Suppressor macrophage (primary cell): ENCODE data around the gene TBC1D2B.

ENCODE experiments used
- DNase-seq, 4 experiments: peaks; one replicate each; pipeline ENCODE4 v3.0.0-alpha.2; 2020 to 2022
- total RNA-seq, 17 experiments: gene quantifications; one replicate each; lab custom pipeline; 2026; ENCODE audit warnings: mixed read lengths in 6 of 17, inconsistent platforms in 3 of 17; lab: John Stamatoyannopoulos, UW

The TBC1D2B gene
- 36.8 to 111 (median 78.9) reads per million in 17 experiments for total RNA-seq

DNA sequence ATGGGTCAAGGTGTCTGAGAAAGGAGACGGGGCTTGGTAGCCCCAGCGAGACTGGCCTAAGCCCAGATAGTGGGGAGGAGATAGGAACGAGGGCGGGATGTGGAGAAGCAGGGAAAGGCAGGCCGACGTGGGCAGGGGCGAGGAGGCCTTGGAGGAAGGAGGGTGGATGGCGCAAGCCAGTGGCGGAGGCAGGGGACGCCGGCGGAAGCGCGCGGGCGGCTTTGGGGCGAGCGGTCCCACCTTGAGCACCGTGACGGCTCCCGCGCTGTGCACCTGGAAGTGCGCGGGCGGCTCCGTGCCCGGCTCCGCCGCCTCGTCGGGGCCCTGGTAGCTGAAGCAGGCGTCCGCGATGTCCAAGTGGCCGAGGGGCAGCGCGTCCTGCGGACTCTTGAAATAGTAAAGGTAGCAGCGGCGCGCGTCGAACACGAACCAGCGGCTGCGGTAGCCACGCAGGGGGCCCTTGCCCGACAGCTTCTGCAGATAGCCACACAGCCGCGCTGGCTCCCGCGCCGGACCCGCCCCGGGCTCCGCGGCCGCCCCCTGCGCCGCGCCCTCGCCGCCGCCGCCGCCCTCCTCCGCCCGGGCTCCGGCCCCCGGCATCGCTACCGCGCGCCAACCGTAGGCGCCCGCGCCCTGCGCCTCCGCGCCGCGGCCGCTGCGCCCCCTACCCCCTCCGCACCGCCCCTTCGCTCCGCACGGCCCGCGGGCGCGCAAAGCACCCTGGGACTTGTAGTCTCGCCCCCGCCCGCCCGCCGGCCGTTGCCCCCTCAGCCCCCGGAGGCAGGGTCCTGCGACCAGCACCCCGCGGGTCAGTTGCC lies at the start of gene TBC1D2B:
TSS of gene TBC1D2B (minus strand) at position 659 of the 818 bp plus-strand sequence. CDS start at position 600, 59 bp downstream.
- DNase-seq, result peak; percentile 50 to 82 (median 66)

GRCh38 chr15:78125267-78125666 lies 47.8 kb upstream of the TBC1D2B start:
- DNase-seq, result no peak

DNA sequence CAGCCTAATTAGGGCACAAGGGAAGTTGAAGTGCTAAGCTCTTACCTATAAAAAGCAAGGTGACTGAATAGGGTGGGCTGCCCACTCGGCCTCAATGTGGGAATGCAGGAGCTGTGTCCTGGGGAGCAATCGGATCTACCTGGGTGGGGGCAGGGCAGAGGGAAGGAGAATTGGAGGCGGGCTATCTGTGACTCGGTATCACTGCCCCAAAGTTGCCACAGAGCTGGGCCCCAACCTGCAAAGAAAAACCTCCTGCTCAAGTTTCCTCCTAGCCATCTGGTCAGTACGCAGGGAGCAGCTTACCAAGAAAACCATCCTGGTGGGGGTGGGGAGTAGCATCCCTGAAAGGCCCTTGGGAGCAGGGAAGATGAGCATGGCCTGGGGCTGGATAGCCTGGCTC lies 43.0 kb upstream of the TBC1D2B start:
- no peak for DNase-seq

- DNase-seq, result no peak
Observed at GRCh38 chr15:78112551-78112950, 35.0 kb upstream of the TBC1D2B start.

DNA sequence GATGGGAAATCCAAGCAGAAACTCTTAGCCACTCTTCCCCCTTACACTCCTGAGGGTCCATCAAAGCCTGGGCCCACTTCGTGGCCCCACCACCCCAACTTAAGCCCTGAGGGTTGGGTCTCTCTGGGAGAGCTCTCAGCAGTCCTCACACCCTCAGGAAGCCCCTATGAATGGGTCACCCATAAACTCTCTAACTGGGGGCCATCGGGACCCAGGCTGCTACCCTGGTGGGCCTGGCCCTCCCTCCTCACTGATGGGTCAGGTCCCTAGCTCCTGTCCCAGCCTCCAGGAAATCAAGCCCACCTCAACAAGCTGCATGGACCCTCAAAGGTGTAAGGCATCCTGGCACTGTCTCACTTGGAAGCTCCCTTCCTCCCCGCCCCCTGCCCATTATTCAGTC lies 34.3 kb upstream of the TBC1D2B start:
- no peak for DNase-seq

GRCh38 chr15:78110916-78111475 lies 33.5 kb upstream of the TBC1D2B start:
- no peak for DNase-seq

GRCh38 chr15:78110096-78110495 lies 32.6 kb upstream of the TBC1D2B start:
- DNase-seq, result no peak

GRCh38 chr15:78109156-78109555 lies 31.6 kb upstream of the TBC1D2B start:
- no peak for DNase-seq

GRCh38 chr15:78108300-78109084 lies 31.0 kb upstream of the TBC1D2B start:
- DNase-seq, result peak; percentile 93 to 97 (median 95)

DNA sequence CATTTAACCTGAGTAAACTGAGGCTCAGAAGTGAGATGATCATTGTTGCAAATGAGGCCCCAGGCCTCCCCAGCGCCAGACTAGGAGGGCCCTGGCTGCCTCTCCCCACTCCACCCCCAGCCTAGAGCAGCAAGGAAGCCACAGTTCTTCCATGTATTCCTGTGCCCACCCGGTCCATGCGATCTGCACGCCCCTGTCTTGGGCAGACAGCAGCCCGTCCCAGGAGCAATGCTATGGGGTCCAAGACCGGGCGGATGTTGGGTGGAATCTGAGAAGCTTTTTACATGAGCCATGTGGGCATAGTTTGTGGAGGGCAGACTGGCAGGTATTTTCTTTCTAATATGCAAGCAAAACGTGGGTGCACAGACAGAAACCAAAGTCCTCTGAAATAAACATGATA lies 30.0 kb upstream of the TBC1D2B start:
- DNase-seq, result no peak

DNA sequence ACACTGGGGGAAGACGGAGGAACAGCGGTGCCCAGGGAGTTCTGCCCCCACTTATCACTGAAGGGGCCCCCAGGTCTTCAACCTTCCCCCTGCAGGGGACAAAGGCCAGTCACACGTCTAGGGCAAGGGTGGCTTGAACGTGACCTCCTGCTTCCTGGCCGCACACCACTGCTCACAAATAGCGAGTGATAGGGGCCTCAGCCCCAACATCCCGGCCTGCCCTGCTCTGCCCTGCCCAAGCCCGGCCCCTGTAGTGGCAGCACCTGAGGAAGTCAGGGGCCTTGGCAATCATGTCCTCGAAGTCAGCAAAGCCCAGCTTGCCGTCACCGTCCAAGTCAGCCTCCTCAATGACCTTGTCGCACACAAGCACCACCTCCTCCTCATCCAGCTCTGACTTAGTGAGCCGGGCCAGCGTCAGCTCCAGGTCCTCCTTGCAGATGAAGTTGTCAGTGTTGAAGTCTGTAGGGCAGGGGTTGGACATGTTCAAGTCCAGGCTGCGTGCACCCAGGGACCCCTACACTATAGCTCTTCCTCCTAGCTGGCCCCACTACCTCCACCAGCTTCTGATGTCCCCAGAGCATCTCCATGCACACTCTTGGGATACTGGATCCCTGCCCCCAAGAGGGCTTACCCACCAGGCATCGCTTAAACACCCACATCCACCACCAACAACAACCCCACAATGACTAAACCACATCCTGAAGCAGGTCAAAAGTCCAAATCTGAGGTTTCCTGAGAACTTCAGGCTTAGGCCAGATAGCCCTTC lies 28.1 kb upstream of the TBC1D2B start:
- DNase-seq, result peak in 1 of 4 experiments; percentile 6

DNA sequence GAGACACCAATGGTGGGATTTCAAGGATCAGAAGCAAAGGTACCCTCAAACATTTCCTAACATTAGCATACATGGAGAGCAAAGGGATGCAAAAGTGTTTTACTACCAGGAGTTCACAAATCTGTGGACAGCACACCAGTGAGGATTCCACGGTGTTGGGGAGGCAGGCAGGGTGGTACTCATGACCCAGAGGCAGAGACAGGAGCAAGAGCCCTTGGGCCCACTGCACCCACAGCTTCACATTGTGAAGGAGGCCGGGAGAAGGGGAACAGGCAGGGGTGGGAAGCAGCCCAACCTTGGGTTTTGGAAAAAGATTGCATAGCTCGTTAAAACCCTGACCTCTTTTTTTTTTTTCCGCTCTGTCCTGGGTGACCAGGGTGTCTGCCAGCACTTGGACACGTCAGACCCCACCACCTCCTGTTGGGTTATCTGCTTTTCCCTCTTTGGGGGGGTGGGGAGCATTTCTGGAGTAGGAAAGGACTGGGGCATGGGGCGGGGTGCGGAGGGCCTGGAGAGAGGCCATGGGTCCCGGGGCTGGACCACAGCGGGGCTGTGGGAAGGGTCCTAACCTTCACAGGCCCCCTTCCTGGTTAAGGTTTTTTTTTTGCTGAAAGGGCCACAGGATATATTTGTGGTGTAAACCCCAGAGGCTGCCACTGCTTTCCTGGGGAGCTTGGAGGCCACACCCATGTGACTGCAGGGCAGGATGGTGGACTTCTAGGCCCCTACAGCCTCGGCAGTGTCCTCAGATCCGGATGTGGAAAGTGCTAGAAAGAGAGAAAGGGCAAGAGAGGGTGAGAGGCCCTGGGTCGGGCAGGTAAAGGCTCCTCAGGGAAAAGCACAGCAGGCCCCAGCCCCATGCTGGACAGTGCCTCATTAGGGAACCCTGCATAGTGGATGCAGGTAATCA lies 27.3 kb upstream of the TBC1D2B start:
- DNase-seq, result no peak

DNA sequence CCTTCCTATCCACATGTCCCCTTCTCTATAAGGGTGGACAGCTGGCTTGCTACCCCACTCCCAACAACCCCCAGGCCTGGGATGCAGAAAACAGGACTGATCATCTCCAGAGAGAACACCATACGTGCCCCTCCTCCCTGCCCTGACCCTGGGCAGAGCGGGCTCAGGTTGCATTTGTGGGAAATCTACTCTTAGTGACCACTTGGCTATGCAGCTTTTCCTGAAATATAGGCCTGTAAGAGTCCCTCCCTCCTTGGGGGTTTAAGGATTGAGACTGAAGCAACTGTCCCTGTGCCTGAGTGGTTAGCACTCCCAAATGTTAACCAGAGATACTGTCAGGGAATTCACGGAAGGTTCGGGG lies 26.6 kb upstream of the TBC1D2B start:
- DNase-seq, result no peak

- DNase-seq, result peak; percentile 27 to 60 (median 57)
Observed at GRCh38 chr15:78103406-78104118, 26.1 kb upstream of the TBC1D2B start.

- DNase-seq, result no peak
Observed at GRCh38 chr15:78102741-78103140, 25.2 kb upstream of the TBC1D2B start.

- DNase-seq, result no peak
Observed at GRCh38 chr15:78102211-78102610, 24.7 kb upstream of the TBC1D2B start.

DNA sequence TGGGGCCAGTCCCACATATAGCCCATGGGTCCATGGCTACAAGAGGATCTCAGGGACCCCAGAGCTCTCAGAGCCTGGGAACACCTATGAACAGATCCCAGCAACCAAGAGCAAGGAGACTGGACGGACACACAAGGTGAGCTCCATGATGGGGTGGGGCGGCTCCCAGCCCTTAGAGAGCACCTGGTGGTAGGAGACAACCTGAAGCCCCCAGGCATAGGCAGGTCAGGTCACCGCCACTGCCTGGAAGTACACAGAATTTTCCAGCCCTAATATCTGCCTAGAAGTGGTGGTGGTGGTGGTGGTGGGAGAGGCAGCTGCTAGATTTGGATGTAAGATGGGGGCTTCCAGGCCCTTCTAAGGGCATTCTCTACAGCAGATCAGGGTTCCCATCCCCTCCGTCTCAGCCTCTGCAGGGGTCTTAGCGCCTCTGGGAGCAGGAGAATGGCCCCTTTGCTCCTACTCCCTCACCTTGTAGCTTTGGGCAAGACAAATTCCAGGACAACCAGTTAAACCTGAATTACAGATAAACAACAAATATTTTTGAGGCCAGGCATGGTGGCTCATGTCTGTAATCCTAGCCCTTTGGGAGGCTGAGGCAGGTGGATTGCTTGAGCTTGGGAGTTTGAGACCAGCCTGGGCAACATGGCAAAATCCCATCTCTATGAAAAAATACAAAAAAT lies 24.1 kb upstream of the TBC1D2B start:
- no peak for DNase-seq

GRCh38 chr15:78100886-78101285 lies 23.4 kb upstream of the TBC1D2B start:
- no peak for DNase-seq

- no peak for DNase-seq
Observed at GRCh38 chr15:78098131-78098755, 20.7 kb upstream of the TBC1D2B start.

DNA sequence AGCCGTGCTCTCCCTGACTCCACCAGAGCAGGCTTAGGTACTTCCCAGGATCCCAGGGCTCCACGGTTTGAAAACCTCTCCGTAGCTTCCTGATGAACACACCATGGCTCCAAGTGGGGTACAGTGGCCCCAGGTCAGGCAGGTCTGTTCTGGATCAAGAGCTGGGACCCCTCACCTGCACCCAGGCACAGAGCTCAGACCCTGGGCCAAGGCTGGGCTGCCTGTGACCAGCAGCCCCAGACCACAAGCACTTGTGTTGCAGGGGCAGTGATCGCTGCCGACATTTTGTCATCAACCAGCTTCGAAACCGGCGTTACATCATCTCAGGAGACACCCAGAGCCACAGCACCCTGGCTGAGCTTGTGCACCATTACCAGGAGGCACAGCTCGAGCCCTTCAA lies 20.2 kb upstream of the TBC1D2B start:
- no peak for DNase-seq
